HepG2 (cell line): Measurements from ENCODE around the gene STXBP4. TPM values are rescaled to one million over a fixed set of nuclear protein-coding genes. Genes with fewer than 3 reads are reported as not detected.

Source experiments
- ADNP ChIP-seq: sonication (generic); formaldehyde crosslinking; IDR thresholded peaks from 2 replicates; pipeline ENCODE4 v1.4.0; 2020; ENCODE audit warnings: missing genetic modification reagents
- ESRRA ChIP-seq: sonication (generic); formaldehyde crosslinking; IDR thresholded peaks from 2 replicates; pipeline ENCODE4 v1.5.1; 2020; ENCODE audit warnings: mild to moderate bottlenecking, low read depth, missing genetic modification reagents
- HDAC2 ChIP-seq: sonication (generic); formaldehyde crosslinking; IDR thresholded peaks from 2 replicates; pipeline ENCODE4 v1.4.0; 2020; ENCODE audit warnings: missing genetic modification reagents
- MTA1 ChIP-seq: sonication (generic); formaldehyde crosslinking; IDR thresholded peaks from 2 replicates; pipeline ENCODE4 v1.4.0; 2020; ENCODE audit warnings: missing genetic modification reagents, mild to moderate bottlenecking, borderline replicate concordance
- MTF2 ChIP-seq: sonication (generic); formaldehyde crosslinking; IDR thresholded peaks from 2 replicates; pipeline ENCODE4 v1.5.0; 2020; ENCODE audit warnings: missing genetic modification reagents, borderline replicate concordance
- NFE2 ChIP-seq: sonication (generic); formaldehyde crosslinking; IDR thresholded peaks from 2 replicates; pipeline ENCODE4 v1.4.0; 2020; ENCODE audit warnings: missing genetic modification reagents
- RBFOX2 ChIP-seq: fragments of 200-400 bp; formaldehyde crosslinking; IDR thresholded peaks from 2 replicates; pipeline ENCODE4 v1.6.1; 2017; ENCODE audit warnings: low read depth, mild to moderate bottlenecking, low read length
- SRY ChIP-seq: sonication (generic); formaldehyde crosslinking; IDR thresholded peaks from 2 replicates; pipeline ENCODE4 v1.8.0; 2022; ENCODE audit warnings: mild to moderate bottlenecking, missing genetic modification reagents
- TSC22D2 ChIP-seq: sonication (generic); formaldehyde crosslinking; IDR thresholded peaks from 2 replicates; pipeline ENCODE4 v1.5.1; 2020; ENCODE audit warnings: missing genetic modification reagents, mild to moderate bottlenecking, borderline replicate concordance
- ZC3H4 ChIP-seq: sonication (generic); formaldehyde crosslinking; IDR thresholded peaks from 2 replicates; pipeline ENCODE4 v1.4.0; 2020; ENCODE audit warnings: missing genetic modification reagents, borderline replicate concordance
- ZNF331 ChIP-seq: sonication (generic); formaldehyde crosslinking; IDR thresholded peaks from 2 replicates; pipeline ENCODE4 v1.4.0; 2020; ENCODE audit warnings: missing genetic modification reagents
- ZNF556 ChIP-seq: sonication (generic); formaldehyde crosslinking; IDR thresholded peaks from 2 replicates; pipeline ENCODE4 v1.4.0; 2020; ENCODE audit warnings: mild to moderate bottlenecking, missing genetic modification reagents, borderline replicate concordance
- ZNF784 ChIP-seq: sonication (generic); formaldehyde crosslinking; IDR thresholded peaks from 2 replicates; pipeline ENCODE4 v1.5.1; 2020; ENCODE audit warnings: missing genetic modification reagents, mild to moderate bottlenecking, borderline replicate concordance
- polyA plus RNA-seq, 8 experiments: library from polyadenylated mRNA; depleted of rRNA in 3 of 8; stranded (reverse) in 7 of 8; unstranded in 1 of 8; fragments of >200 nt; fragmentation: Illumina TruSeq in 4 of 8; extraction: Trizol in 4 of 8; gene quantifications; 2 replicates each; pipeline versions ENCODE4 v1.2.1 to v1.2.3, GENCODE V29; 2011 to 2016; ENCODE audit warnings: low read depth in 4 of 8, missing spikeins in 1 of 8, mixed read lengths in 1 of 8; ENCODE audit not compliant: insufficient read depth in 1 of 8
- total RNA-seq, 5 experiments: library from RNA; depleted of rRNA; stranded (reverse); fragments of >200 nt; fragmentation: Illumina TruSeq; extraction: Trizol; gene quantifications; 2 replicates each; pipeline ENCODE4 v1.2.3, GENCODE V29; 2016; ENCODE audit warnings: low read depth in 1 of 5
- TF ChIP-seq, protein P1 (sequence below): sonication (generic); formaldehyde crosslinking; IDR thresholded peaks from 2 replicates; pipeline ENCODE4 v1.4.0; 2020; ENCODE audit warnings: mild to moderate bottlenecking, missing genetic modification reagents
- TF ChIP-seq, protein P2 (sequence below), 2 experiments: sonication (generic) in 1 of 2; formaldehyde crosslinking in 1 of 2; IDR thresholded peaks; 2 replicates each; pipeline versions ENCODE4 v1.6.1 to v1.9.0; 2014 to 2022; ENCODE audit warnings: antibody characterized with exemption in 1 of 2, borderline replicate concordance in 1 of 2, inconsistent platforms in 1 of 2, low read depth in 1 of 2, missing genetic modification reagents in 1 of 2
- TF ChIP-seq, protein P3 (sequence below): sonication (generic); formaldehyde crosslinking; IDR thresholded peaks from 2 replicates; pipeline ENCODE4 v1.4.0; 2020; ENCODE audit warnings: mild to moderate bottlenecking, missing genetic modification reagents

Gene STXBP4
- total and polyA plus RNA-seq, 2 of the 13 experiments (the other 11 are each of a cell fraction or from before 2014, with no cell fraction given) = 8.5 to 36.1 TPM

GRCh38 chr17:54968262-54968987, at the start of gene STXBP4, which contains the start of gene COX11 (continued):
- peak; percentile 58 for TF ChIP-seq TSC22D2 (CRISPR knock-in tag)
- peak; percentile 83 for TF ChIP-seq HDAC2 (CRISPR knock-in tag)
- TF ChIP-seq, protein P1, sequence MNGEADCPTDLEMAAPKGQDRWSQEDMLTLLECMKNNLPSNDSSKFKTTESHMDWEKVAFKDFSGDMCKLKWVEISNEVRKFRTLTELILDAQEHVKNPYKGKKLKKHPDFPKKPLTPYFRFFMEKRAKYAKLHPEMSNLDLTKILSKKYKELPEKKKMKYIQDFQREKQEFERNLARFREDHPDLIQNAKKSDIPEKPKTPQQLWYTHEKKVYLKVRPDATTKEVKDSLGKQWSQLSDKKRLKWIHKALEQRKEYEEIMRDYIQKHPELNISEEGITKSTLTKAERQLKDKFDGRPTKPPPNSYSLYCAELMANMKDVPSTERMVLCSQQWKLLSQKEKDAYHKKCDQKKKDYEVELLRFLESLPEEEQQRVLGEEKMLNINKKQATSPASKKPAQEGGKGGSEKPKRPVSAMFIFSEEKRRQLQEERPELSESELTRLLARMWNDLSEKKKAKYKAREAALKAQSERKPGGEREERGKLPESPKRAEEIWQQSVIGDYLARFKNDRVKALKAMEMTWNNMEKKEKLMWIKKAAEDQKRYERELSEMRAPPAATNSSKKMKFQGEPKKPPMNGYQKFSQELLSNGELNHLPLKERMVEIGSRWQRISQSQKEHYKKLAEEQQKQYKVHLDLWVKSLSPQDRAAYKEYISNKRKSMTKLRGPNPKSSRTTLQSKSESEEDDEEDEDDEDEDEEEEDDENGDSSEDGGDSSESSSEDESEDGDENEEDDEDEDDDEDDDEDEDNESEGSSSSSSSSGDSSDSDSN = peak; percentile 75
- TF ChIP-seq MTF2 (CRISPR knock-in tag) = peak; percentile 74; the same call in 1 of the 2 replicates
- no peak for TF ChIP-seq SRY
- TF ChIP-seq ZC3H4 (CRISPR knock-in tag) = peak; percentile 82; the same call in 1 of the 2 replicates
- TF ChIP-seq, protein P2, sequence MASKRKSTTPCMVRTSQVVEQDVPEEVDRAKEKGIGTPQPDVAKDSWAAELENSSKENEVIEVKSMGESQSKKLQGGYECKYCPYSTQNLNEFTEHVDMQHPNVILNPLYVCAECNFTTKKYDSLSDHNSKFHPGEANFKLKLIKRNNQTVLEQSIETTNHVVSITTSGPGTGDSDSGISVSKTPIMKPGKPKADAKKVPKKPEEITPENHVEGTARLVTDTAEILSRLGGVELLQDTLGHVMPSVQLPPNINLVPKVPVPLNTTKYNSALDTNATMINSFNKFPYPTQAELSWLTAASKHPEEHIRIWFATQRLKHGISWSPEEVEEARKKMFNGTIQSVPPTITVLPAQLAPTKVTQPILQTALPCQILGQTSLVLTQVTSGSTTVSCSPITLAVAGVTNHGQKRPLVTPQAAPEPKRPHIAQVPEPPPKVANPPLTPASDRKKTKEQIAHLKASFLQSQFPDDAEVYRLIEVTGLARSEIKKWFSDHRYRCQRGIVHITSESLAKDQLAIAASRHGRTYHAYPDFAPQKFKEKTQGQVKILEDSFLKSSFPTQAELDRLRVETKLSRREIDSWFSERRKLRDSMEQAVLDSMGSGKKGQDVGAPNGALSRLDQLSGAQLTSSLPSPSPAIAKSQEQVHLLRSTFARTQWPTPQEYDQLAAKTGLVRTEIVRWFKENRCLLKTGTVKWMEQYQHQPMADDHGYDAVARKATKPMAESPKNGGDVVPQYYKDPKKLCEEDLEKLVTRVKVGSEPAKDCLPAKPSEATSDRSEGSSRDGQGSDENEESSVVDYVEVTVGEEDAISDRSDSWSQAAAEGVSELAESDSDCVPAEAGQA (IDR thresholded peaks at IDR 0.05; ENCODE audit: low read depth) = peak; percentile 35; the same call in 1 of the 2 replicates
- TF ChIP-seq, protein P2 (CRISPR knock-in tag; IDR thresholded peaks at IDR 0.05; ENCODE audit: borderline replicate concordance) = peak; percentile 69; the same call in 1 of the 2 replicates
- TF ChIP-seq NFE2 (CRISPR knock-in tag) = no peak
- TF ChIP-seq ADNP (CRISPR knock-in tag) = no peak
- no peak for TF ChIP-seq ZNF556 (CRISPR knock-in tag)
- no peak for TF ChIP-seq ESRRA (CRISPR knock-in tag)
- TF ChIP-seq MTA1 (CRISPR knock-in tag) = peak; percentile 61; the same call in 1 of the 2 replicates
- peak; percentile 79 for TF ChIP-seq ZNF331 (CRISPR knock-in tag)
- TF ChIP-seq, protein P3, sequence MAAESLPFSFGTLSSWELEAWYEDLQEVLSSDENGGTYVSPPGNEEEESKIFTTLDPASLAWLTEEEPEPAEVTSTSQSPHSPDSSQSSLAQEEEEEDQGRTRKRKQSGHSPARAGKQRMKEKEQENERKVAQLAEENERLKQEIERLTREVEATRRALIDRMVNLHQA = no peak
- TF ChIP-seq RBFOX2 = peak; percentile 95
- TF ChIP-seq ZNF784 = peak; percentile 83; the same call in 1 of the 2 replicates
